HepG2 (cell line): Measurements from ENCODE around the gene SPC24. TPM values are rescaled to one million over a fixed set of nuclear protein-coding genes. Genes with fewer than 3 reads are reported as not detected.

Experiments
- CEBPZ ChIP-seq: IDR thresholded peaks from 2 replicates; pipeline ENCODE4 v1.6.1; 2012; ENCODE audit warnings: low read length, improper control_type of control experiment
- CREB1 ChIP-seq, 2 experiments: fragments of 450-650 bp in 1 of 2; IDR thresholded peaks; 2 replicates each; pipeline ENCODE4 v1.6.1; 2016 to 2017; ENCODE audit warnings: control low read depth in 1 of 2, mild to moderate bottlenecking in 1 of 2, missing compliant biosample characterization in 1 of 2, missing genetic modification characterization in 1 of 2
- JDP2 ChIP-seq: sonication (generic); formaldehyde crosslinking; IDR thresholded peaks from 2 replicates; pipeline ENCODE4 v1.8.1; 2022; ENCODE audit warnings: missing genetic modification reagents, borderline replicate concordance
- KLF11 ChIP-seq: IDR thresholded peaks from 2 replicates; pipeline ENCODE4 v1.6.1; 2016; ENCODE audit warnings: missing compliant biosample characterization
- MYC ChIP-seq: sonication (generic); formaldehyde crosslinking; IDR thresholded peaks from 2 replicates; pipeline ENCODE4 v1.9.0; 2021; ENCODE audit warnings: missing genetic modification reagents, borderline replicate concordance
- NCOA1 ChIP-seq: sonication (generic); formaldehyde crosslinking; IDR thresholded peaks from 2 replicates; pipeline ENCODE4 v1.9.0; 2021; ENCODE audit warnings: missing genetic modification reagents
- PHF8 ChIP-seq: sonication (generic); formaldehyde crosslinking; IDR thresholded peaks from 2 replicates; pipeline ENCODE4 v1.5.0; 2020; ENCODE audit warnings: missing genetic modification reagents
- SAFB2 ChIP-seq: sonication (generic); formaldehyde crosslinking; IDR thresholded peaks from 2 replicates; pipeline ENCODE4 v1.5.1; 2020; ENCODE audit warnings: missing genetic modification reagents, low read depth, mild to moderate bottlenecking, borderline replicate concordance
- SSRP1 ChIP-seq: IDR thresholded peaks from 2 replicates; pipeline ENCODE4 v1.6.1; 2016; ENCODE audit warnings: control low read depth
- THRA ChIP-seq: sonication (generic); formaldehyde crosslinking; IDR thresholded peaks from 2 replicates; pipeline ENCODE4 v1.4.0; 2020; ENCODE audit warnings: missing genetic modification reagents, borderline replicate concordance
- ZNF501 ChIP-seq: sonication (generic); formaldehyde crosslinking; IDR thresholded peaks from 2 replicates; pipeline ENCODE4 v1.5.1; 2020; ENCODE audit warnings: mild to moderate bottlenecking, moderate library complexity, missing genetic modification reagents
- polyA plus RNA-seq, 8 experiments: library from polyadenylated mRNA; depleted of rRNA in 3 of 8; stranded (reverse) in 7 of 8; unstranded in 1 of 8; fragments of >200 nt; fragmentation: Illumina TruSeq in 4 of 8; extraction: Trizol in 4 of 8; gene quantifications; 2 replicates each; pipeline versions ENCODE4 v1.2.1 to v1.2.3, GENCODE V29; 2011 to 2016; ENCODE audit warnings: low read depth in 4 of 8, missing spikeins in 1 of 8, mixed read lengths in 1 of 8; ENCODE audit not compliant: insufficient read depth in 1 of 8
- total RNA-seq, 5 experiments: library from RNA; depleted of rRNA; stranded (reverse); fragments of >200 nt; fragmentation: Illumina TruSeq; extraction: Trizol; gene quantifications; 2 replicates each; pipeline ENCODE4 v1.2.3, GENCODE V29; 2016; ENCODE audit warnings: low read depth in 1 of 5
- TF ChIP-seq, protein P1 (sequence below): sonication (generic); formaldehyde crosslinking; IDR thresholded peaks from 2 replicates; pipeline ENCODE4 v1.4.0; 2020; ENCODE audit warnings: mild to moderate bottlenecking, missing genetic modification reagents
- TF ChIP-seq, protein P2 (sequence below): sonication (generic); formaldehyde crosslinking; IDR thresholded peaks from 2 replicates; pipeline ENCODE4 v1.5.1; 2020; ENCODE audit warnings: mild to moderate bottlenecking, moderate library complexity, missing genetic modification reagents

Gene SPC24
- total and polyA plus RNA-seq, 2 of the 13 experiments (the other 11 are each of a cell fraction or from before 2014, with no cell fraction given), result 10.0 to 46.2 TPM

GRCh38 chr19:11197291-11198174, 42.0 kb upstream of the SPC24 start, which contains the start of gene KANK2 (continued):
- TF ChIP-seq MYC (CRISPR knock-in tag), result peak; percentile 58; the same call in 1 of the 2 replicates
- TF ChIP-seq, protein P1, sequence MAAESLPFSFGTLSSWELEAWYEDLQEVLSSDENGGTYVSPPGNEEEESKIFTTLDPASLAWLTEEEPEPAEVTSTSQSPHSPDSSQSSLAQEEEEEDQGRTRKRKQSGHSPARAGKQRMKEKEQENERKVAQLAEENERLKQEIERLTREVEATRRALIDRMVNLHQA (CRISPR knock-in tag), result no peak
- TF ChIP-seq THRA, result 0 out of 2 replicates have a peak, but pooled peaks have one; percentile 50
- TF ChIP-seq PHF8 (CRISPR knock-in tag), result peak; percentile 64
- no peak for TF ChIP-seq CREB1 (IDR thresholded peaks at IDR 0.05)
- TF ChIP-seq CREB1 (CRISPR knock-in tag; IDR thresholded peaks at IDR 0.05), result no peak
- TF ChIP-seq, protein P2, sequence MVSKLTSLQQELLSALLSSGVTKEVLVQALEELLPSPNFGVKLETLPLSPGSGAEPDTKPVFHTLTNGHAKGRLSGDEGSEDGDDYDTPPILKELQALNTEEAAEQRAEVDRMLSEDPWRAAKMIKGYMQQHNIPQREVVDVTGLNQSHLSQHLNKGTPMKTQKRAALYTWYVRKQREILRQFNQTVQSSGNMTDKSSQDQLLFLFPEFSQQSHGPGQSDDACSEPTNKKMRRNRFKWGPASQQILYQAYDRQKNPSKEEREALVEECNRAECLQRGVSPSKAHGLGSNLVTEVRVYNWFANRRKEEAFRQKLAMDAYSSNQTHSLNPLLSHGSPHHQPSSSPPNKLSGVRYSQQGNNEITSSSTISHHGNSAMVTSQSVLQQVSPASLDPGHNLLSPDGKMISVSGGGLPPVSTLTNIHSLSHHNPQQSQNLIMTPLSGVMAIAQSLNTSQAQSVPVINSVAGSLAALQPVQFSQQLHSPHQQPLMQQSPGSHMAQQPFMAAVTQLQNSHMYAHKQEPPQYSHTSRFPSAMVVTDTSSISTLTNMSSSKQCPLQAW, result 0 out of 2 replicates have a peak, but pooled peaks have one; percentile 22
- no peak for TF ChIP-seq KLF11 (CRISPR knock-in tag)
- TF ChIP-seq ZNF501 (CRISPR knock-in tag), result 0 out of 2 replicates have a peak, but pooled peaks have one; percentile 28
- peak; percentile 62; the same call in 1 of the 2 replicates for TF ChIP-seq SAFB2
- TF ChIP-seq JDP2 (CRISPR knock-in tag), result no peak
- TF ChIP-seq CEBPZ, result no peak
- TF ChIP-seq SSRP1 (CRISPR knock-in tag), result no peak
- no peak for TF ChIP-seq NCOA1
